Upper lobe of left lung (tissue), 4 donors: ENCODE results near the gene CD80.
"Not testable (repeated sequence)": the region's sequence is repeated elsewhere in the genome, so short reads cannot be mapped to it uniquely, and the experiment has no call there.

Experiments used
- CTCF ChIP-seq, 6 experiments: fragments of 450-650 bp in 4 of 6; fragments of 200-600 bp in 2 of 6; sonication (generic) in 2 of 6; IDR thresholded peaks; one replicate each; pipeline ENCODE4 v1.5.1; 2016 to 2019; ENCODE audit warnings: antibody characterized with exemption in 6 of 6
- EP300 ChIP-seq, 4 donors: sonication (generic); formaldehyde crosslinking; IDR thresholded peaks; one replicate each; pipeline ENCODE4 v1.5.1; 2017; ENCODE audit warnings: antibody characterized with exemption in 4 of 4, control low read depth in 2 of 4
- POLR2AphosphoS5 ChIP-seq, 2 donors: sonication (generic); formaldehyde crosslinking; IDR thresholded peaks; one replicate each; pipeline ENCODE4 v1.5.1; 2017; ENCODE audit warnings: antibody characterized with exemption in 2 of 2

- TF ChIP-seq CTCF, POLR2AphosphoS5, EP300 (IDR thresholded peaks at IDR 0.05): not testable (repeated sequence)
Observed at GRCh38 chr3:119563334-119563733, 3.9 kb upstream of the CD80 start.
